K562 treated with DMSO at 1 percent for 24 hours (cell line): ENCODE measurements around the gene HLA-DRB5. TPM values are rescaled to one million over a fixed set of nuclear protein-coding genes. Genes with fewer than 3 reads are reported as not detected.

Experiments
- total RNA-seq: library from RNA; unstranded; fragments of 300-600 nt; gene quantifications from 2 replicates; pipeline ENCODE4 v1.2.3, GENCODE V29; 2022; ENCODE audit warnings: low read depth; ENCODE audit not compliant: insufficient read depth

HLA-DRB5 gene
- not detected in 2 replicates for total RNA-seq

GRCh38 chr6:32529697-32530430 lies at the start of gene HLA-DRB5:
Gene HLA-DRB5 (minus strand): TSS chr6:32530287. CDS start chr6:32530224, 63 bp downstream.

Other genes starting within 250 kb of the HLA-DRB5 start
- not detected in 2 replicates for gene TSBP1, start 158.4 kb downstream of the HLA-DRB5 start, total RNA-seq
- not detected in 2 replicates for gene BTNL2, start 123.1 kb downstream of the HLA-DRB5 start, total RNA-seq
- gene HLA-DRA, start 90.4 kb downstream of the HLA-DRB5 start, total RNA-seq = not detected in 2 replicates
- gene HLA-DRB1, start 59.6 kb upstream of the HLA-DRB5 start, total RNA-seq = not detected in 2 replicates
- gene HLA-DQA1, start 107.1 kb upstream of the HLA-DRB5 start, total RNA-seq = not detected in 2 replicates
- not detected in 2 replicates for gene HLA-DQB1, start 136.4 kb upstream of the HLA-DRB5 start, total RNA-seq
- gene HLA-DQA2, start 211.1 kb upstream of the HLA-DRB5 start, total RNA-seq = not detected in 2 replicates
- gene HLA-DQB2, start 233.2 kb upstream of the HLA-DRB5 start, total RNA-seq = not detected in 2 replicates